GM19452 (cell line): Measurements from ENCODE around the gene SUMO3.

ENCODE experiments used
- ATAC-seq: cut with Tn5 transposase; IDR thresholded peaks from one replicate; pipeline ENCODE4 v1.9.1; 2021; ENCODE audit not compliant: unreplicated experiment

The SUMO3 gene

DNA sequence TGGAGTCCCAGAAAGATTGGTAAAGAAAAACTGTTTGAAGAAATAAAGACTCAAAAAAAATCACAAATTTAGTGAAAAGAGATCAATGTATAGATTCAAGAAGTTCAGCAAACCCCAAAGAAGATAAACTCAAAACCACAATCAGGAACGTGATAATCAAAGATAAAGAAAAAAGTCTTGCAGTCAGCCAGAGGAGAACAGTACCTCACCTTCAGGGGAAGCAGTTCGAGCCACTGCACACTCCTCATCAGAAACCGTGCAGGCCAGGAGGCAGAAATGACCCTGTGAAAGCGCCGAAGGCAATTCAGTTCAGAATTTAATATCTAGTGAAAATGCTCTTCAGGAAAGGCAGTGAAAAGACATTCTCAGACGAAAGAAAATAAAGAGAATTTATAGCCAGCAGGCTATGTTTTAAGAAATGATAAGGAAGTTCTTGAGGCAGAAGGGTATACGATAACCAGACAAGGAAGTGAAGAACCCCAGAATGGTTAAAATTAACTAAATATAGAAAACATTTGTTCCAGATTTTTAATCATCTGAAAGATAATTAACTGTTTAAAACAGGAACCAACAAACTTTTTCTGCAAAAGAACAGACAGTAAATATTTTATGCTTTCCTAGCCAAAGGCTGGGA, 13.5 kb upstream of the SUMO3 start:
- no peak for ATAC-seq

DNA sequence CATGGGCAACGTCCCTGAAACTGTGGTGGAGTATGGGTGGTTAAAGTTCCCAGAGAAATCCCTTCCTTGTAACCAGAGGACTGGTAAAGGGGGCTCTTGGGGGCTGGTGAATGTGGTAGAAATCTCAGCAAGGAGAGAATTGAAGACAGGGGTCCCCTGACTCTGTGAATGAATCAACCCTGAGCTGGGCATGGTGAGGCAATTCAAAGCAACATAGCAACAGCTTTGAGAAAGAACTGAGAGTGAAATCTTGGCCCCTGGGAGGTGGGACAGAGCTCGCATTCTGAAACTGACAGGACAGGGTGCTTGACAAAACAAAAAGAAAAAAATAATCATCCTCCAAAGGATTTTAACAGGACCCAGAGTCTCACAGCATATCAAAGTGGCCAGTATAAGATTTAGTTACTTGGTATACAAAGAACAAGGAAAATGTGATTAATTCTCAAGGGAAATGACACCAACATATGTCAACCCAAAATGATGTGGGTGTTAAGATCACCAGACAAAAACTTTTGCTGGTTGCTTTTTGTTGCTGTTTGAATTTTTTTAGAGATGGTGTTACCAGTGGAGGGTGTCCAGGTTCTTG, 11.7 kb upstream of the SUMO3 start:
- no peak for ATAC-seq

DNA sequence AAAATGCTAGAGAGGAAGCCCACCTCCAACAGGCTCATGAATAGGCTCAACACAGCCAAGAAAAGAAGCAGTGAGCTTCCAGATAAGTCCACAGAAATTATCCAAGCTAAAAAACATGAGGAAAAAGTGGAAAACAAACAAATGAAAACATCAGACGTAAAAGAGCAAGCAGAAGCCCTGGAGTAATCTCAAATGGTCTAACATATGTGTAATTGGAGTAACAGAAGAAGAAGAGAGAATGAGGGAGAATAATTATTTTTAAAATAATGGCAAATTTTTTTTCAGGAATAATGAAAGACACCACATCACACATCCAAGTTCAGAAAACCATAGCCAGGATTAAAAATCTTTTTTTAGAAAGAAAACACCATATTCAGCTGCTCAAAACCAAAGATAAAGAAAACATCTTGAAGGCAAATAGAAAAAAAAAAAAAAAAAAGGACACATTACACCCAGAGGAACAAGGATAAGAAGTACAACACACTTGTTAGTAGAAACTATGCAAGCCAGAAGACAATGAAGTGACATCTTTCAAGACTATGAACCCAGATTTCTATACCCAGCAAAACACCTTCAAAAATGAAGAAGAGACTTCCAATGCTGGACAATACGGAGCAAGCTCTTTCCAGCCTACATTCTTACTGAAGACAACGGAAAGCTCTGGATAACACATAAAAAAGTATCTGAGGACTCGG, 10.6 kb upstream of the SUMO3 start:
- no peak for ATAC-seq

- no peak for ATAC-seq
These were observed 5.4 kb upstream of the SUMO3 start for GRCh38 chr21:44823179-44823660.

DNA sequence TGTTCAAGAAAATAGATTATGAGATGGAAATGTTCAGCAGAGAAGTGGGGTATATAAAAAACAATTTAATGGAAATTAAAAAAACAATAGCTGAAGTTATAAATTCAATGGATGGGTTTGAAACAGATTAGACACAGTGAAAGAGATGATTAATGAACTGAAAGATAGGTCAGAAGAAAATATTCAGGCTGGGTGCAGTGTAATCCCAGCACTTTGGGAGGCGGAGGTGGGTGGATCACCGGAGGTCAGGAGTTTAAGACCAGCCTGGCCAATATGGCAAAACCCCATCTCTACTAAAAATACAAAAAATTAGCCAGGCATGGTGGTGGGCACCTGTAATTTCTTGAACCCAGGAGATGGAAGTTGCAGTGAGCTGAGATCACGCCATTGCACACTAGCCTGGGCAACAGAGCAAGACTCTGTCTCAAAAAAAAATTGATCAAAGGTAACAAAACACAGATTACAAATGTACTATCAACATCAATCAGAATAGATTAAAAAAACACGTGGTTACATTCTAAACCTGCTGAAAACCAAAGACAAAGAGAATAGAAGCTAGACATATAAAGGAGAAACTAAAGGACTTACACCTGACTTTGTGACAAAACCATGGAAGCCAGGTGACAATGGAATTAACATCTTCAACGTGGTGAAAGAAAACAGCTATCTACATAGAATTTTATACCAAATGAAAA, 4.8 kb upstream of the SUMO3 start:
- no peak for ATAC-seq

DNA sequence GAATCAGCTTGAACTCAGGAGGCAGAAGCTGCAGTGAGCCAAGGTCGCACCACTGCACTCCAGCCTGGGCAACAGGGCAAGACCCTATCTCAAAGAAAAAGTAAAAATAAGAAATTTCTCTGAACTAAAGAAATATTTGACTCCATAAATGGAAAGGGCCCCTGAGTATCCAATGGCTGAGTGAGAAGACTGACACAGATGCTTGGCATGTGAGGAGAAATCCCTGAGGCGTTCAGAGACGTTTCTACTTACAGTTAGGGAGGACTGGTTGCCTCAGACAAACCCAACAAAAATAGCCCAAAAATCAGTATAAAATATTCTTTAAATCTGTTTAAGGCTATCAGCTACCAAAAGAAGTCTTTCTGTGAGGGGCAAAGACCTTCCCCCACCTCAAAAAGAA, 3.0 kb upstream of the SUMO3 start:
- ATAC-seq, result no peak

DNA sequence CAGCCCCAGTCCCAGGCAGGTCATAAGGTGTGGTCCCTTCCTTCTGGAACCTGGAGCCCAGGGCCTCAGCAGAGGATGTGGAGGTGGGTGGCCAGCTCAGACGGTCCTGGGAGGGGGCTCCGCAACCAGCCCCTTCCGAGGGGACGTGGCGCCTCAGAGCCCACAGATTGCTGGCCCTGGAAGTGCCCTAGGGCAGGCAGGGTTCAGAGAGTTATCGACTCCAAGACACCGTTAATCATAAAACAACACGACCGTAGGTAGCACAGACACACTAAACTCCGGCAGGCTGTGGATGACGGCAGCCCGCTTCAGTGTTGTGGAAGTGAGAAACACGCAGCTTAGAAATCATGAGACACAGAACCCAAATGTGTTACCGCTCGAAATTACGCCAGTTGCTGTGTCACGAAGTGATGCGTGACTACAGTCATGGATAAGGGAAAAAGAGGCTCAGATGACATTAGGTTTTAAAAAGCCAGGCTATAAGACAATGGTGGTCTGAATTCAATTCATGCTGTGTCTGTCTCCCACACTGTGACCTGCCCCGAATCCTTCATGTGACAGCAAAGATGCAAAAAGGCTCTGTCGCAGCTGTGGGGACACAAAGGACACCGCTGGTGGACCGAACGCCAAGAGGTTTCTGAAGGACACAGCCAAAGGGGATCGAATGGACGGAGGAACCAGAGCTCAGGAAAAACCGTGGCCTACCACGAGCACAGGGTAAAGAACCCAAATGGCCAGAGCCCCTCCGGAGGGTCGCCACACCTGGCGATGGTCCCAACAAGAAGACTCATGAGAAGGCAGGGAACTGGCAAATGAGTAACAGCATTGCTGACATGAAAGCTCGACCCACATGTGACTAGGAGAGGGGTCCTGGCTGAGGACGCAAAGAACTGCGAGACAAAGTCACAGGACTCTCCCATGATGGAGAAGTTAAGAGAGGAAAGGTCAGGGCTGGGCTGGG, 1.7 kb upstream of the SUMO3 start:
- no peak for ATAC-seq

DNA sequence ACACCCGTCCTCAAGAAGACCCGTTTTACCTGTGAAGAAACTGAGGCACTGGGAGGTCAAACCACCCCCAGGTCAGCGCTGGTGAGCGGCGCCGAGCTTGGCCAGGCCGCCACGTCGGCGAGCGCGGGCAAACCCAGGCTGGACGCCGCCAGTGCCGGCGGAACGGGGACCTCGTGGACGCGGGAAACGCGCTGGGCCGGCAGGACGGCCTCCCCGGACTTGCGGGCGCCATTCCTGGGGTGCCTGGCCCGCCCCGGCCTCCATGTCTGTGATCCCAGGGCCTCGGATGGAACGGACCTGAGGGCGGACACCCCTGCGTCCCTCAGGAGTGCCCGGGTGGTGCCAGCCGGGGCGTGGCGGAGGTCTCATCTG, 764 bp upstream of the SUMO3 start:
- ATAC-seq, result no peak

DNA sequence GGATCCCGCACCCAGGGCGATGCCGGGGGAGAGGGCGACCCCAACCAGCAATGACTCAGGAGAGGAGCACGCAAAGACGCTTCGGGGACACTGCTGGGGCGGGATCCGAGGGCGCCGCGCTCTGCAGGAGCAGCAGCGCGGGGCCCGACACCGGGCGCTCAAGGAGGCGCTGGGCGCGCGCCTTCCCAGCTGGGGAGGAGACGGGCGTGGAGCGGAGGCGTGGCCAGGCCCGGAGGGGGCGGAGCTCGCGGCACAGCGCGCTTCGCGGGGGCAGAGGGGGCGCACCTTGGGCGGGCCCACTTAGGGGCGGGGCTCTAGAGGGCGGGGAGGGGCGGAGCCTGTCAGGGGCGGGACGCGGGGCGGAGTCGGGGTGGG, 369 bp downstream of the SUMO3 start:
- peak; percentile 69 for ATAC-seq

DNA sequence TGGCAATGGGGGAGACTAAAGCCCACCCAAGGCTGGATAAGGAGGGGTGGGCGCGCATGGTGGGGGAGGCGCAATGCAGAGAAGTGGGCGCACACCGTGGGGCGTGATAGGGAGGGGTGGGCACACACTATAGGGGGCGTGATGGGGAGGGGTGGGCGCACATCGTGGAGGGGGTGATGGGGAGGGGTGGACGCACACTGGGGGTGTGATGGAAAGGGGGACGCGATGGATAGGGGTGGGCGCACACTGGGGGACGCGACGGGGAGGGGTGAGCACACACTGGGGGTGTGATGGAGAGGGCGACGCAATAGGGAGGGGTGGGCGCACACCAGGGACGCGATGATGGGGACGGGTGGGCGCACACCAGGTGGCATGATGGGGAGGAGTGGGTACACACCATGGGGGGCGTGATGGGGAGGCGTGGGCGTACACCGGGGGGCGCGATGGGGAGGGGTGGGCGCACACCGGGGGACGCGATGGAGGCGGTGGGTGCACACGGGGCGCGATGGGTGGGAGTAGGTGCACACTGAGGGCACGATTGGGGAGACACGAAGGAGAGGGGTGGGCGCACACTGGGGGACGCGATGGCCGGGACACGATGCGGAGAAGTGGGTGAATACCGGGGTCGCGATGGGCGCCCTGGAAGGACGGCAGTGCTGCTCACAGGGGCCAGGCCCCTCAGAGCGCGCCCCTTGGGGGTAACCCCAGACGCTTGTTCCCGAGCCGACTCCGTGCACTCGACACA, 929 bp downstream of the SUMO3 start:
- ATAC-seq, result peak; percentile 24

DNA sequence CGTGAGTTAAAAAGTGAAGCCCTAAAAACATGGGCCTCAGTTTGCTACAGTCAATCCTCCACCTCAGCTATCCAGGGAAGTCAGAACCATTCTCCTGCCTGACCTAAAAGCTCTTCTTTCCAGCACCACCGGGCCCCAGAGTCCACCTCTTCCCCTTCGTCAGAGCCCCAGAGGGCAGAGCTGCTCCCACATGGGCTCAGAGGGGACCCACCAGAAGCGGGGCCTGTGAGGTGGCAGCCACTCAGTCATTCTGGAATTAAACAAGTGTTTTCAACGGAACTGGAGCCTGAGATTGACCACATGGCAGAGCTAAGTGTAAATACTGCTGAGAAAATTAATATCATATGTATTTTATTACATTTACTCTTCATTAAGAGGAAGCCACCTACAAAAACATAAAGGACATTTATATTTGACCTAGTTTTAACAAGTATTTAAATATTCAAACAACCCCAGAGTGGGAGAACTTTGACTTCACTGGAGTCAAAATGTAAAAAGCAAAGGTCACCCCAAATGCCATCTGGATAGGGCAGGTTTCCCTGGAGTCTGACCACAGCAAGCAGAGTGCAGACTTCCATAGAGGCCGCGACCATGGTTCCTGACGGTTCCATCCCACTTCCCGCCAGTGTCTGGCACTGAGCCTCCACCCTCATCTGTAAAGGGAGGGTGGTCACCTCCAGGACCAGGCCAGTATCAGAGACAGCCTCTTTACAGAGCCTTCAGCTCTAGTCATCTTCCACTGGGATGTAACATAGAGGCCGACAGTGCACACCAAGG, 1.8 kb downstream of the SUMO3 start:
- no peak for ATAC-seq

DNA sequence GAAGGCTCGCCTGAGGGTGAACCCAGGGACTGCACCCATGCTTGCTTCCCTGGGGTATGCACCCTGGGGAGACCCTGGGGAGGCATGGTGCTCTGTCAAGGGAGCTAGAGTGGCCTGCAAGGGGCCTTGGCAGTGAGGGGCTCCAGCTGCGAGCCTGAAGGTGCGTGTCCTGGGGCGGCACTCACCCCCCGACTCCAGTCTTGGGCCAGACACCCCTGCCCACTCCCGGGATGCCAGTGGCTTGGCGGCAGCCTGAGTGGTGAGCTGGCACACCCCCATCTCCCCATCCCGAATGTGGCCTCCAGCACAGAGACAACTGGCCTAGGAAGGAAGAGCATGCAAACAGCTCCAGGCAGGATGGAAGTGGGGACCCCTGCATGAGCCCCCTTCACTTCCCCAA, 2.6 kb downstream of the SUMO3 start:
- no peak for ATAC-seq

DNA sequence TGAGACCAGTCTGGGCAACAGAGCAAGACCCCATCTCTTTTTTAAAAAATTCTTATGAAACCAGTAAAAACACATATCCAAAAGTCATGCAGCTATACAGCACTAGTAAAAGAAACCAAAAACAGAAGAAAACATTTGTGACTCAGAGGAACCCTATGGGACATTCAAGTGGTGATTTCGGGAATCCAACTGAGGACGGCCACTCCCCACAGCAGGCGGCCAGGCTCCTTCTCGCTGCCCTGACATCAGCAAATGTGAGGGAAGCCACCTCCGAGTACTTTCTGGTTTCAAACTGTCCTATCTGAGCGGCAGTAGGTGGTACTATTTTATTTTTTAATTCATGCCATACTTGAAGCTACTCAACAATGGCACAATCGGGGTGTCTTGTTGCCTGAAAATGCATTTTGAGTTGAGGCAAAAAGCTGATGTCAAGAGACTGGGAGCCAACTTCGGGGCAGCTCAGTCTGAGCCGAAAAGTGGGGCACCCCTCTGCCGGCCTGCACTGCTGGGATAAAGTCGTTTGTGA, 3.3 kb downstream of the SUMO3 start:
- no peak for ATAC-seq

- ATAC-seq, result no peak
These were observed 4.1 kb downstream of the SUMO3 start for GRCh38 chr21:44813727-44814126.

GRCh38 chr21:44813149-44813548, 4.7 kb downstream of the SUMO3 start:
- no peak for ATAC-seq

- ATAC-seq, result no peak
These were observed 5.2 kb downstream of the SUMO3 start for GRCh38 chr21:44812640-44813039.

DNA sequence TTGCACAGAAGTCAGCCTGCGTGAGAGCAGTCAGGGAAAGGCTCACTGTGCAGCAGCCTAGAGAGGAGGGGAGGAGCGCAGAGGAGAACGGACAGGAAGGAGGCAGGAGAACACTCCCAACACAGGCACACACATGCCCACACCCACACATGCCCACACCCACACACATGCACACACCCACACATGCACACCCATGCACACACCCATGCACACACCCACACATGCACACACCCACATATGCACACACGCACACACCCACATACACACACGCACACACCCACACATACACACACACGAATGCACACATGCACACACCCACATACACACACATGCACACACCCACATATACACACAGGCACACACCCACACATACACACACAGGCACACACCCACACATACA, 7.1 kb downstream of the SUMO3 start:
- ATAC-seq, result no peak

DNA sequence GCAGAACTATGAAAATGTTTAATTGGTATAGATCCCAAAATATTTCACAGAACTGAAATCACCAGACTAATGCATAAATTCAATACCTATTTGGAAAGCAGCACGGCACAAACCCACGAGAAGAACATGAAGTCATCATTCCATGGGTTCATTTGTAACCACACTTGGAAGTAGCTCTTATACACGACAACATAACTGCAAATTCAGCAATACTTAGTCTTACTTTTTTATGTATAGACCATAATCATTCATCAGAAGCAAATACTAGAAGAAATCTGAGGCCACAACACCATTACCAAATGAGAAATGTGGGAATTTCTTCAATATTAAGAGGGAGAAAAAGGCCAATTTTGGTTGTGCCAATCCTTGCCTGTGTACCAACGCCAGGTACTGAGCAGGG, 12.0 kb downstream of the SUMO3 start:
- no peak for ATAC-seq

- ATAC-seq, result no peak
These were observed 12.6 kb downstream of the SUMO3 start for GRCh38 chr21:44805226-44805625.
